GM19043 (cell line): ENCODE measurements around the gene BAHCC1.

Experiments
- ATAC-seq: cut with Tn5 transposase; IDR thresholded peaks from one replicate; pipeline ENCODE4 v1.9.1; 2021; ENCODE audit warnings: low read depth; ENCODE audit not compliant: unreplicated experiment

The BAHCC1 gene

GRCh38 chr17:81509972-81510784 is 114.9 kb downstream of the BAHCC1 start:
- ATAC-seq = no peak

- no peak for ATAC-seq
These were observed 115.7 kb downstream of the BAHCC1 start for GRCh38 chr17:81510785-81511553.

- ATAC-seq = no peak
These were observed 116.2 kb downstream of the BAHCC1 start for GRCh38 chr17:81511554-81511803.

- ATAC-seq = no peak
These were observed 116.7 kb downstream of the BAHCC1 start for GRCh38 chr17:81511804-81512561.

- ATAC-seq = peak; percentile 28
These were observed 117.5 kb downstream of the BAHCC1 start, which contains the start of gene ACTG1 for GRCh38 chr17:81512562-81513371. TSS of gene ACTG1 (minus strand) at chr17:81512799. CDS start at chr17:81512354, 445 bp downstream.

- no peak for ATAC-seq
These were observed 118.1 kb downstream of the BAHCC1 start for GRCh38 chr17:81513372-81513752.

- no peak for ATAC-seq
These were observed 118.7 kb downstream of the BAHCC1 start for GRCh38 chr17:81513753-81514488.

- ATAC-seq = no peak
These were observed 119.2 kb downstream of the BAHCC1 start for GRCh38 chr17:81514489-81514738.

GRCh38 chr17:81514739-81515529 is 119.7 kb downstream of the BAHCC1 start:
- no peak for ATAC-seq

GRCh38 chr17:81515530-81516041 is 120.3 kb downstream of the BAHCC1 start:
- no peak for ATAC-seq
